ENCODE measurements around the gene HCFC1. TPM values are rescaled to one million over a fixed set of nuclear protein-coding genes. Genes with fewer than 3 reads are reported as not detected.

HCFC1 gene
- total and polyA plus RNA-seq, 2 of the 8 experiments (the other 6 are each of a cell fraction or from before 2014, with no cell fraction given): 24.9 to 117 TPM

DNA sequence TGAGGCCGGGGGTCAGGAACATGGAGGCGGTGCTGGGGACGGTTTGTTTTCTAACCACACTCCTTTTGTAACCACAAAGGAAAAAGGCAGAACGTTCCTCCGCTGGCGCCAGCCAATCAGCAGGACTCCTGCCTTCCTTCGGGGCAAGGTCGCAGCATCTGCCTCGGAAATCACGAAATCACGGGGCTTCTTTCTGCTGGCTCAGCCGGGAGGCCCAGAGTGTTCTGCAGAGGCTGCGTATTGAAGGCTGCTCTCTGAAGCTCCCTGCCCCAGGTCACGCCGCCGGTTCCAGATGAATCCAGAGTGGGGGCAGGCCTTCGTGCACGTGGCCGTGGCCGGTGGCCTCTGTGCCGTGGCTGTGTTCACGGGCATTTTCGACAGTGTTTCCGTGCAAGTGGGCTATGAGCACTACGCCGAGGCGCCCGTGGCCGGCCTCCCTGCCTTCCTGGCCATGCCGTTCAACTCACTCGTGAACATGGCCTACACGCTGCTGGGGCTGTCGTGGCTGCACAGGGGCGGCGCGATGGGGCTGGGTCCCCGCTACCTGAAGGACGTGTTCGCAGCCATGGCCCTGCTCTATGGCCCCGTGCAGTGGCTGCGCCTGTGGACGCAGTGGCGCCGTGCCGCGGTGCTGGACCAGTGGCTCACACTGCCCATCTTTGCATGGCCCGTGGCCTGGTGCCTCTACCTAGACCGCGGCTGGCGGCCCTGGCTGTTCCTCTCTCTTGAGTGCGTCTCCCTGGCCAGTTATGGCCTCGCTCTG lies 10.3 kb upstream of the HCFC1 start:
- H3K36me3 ChIP-seq (ENCODE audit: control insufficient read depth in 2 of 4, insufficient read depth in 4 of 4, low read length in 3 of 4): no peaks in the 10 kb centered on the region
- no peak overlapping the region for H3K4me2 ChIP-seq (ENCODE audit: insufficient read depth in 1 of 2, low read depth in 2 of 2, low read length in 2 of 2)
- no peaks in the 10 kb centered on the region for H3K79me2 ChIP-seq (ENCODE audit: control insufficient read depth in 1 of 2, insufficient read depth in 2 of 2, low read length in 2 of 2)
- H3K23ac ChIP-seq (ENCODE audit: insufficient read length): no peak overlapping the region
- H3K14ac ChIP-seq (ENCODE audit: insufficient read length): no peak overlapping the region
- H4K8ac ChIP-seq (ENCODE audit: extremely low read depth, insufficient read depth, low read length): no peak overlapping the region; the same call in 1 of the 2 replicates
- H3K9ac ChIP-seq (replicated peaks in 1 of 4; ENCODE audit: extremely low read depth in 1 of 4, low read depth in 3 of 4, low read length in 3 of 4): no peak overlapping the region
- no peak for FAIRE-seq
- no peak for DNase-seq (ENCODE audit: low read depth in 1 of 2, low spot score in 2 of 2)
- H2BK15ac ChIP-seq (ENCODE audit: low read length): no peak overlapping the region
- 97% methylated on average over 15 of the region's 52 CpGs; no CpG with 5 or more reads in 1 of the 2 experiments for WGBS, 2 experiments (ENCODE audit: extremely low coverage in 1 of 2, insufficient coverage in 1 of 2, insufficient read length in 1 of 2, insufficient replicate concordance in 2 of 2, low coverage in 1 of 2, low lambda C conversion rate in 2 of 2, missing lambda C conversion rate in 1 of 2)
- CTCF ChIA-PET (ENCODE audit: partially characterized antibody): interaction anchor here (0.9 to 1.6 kb wide), 3 partner anchors 30 to 37 kb away, joined by 3 read pairs; no protein-coding TSS in a partner anchor
- H4K91ac ChIP-seq (replicated peaks; ENCODE audit: insufficient read length, low read length): no peak overlapping the region
- H3K23me2 ChIP-seq (ENCODE audit: low read depth, low read length): no peaks in the 10 kb centered on the region
- no peak overlapping the region for H2BK120ac ChIP-seq (replicated peaks; ENCODE audit: low read depth, low read length)
- TF ChIP-seq EGR1 (IDR thresholded peaks at IDR 0.05; ENCODE audit: borderline replicate concordance, low read depth, low read length): peak; percentile 31; the same call in 1 of the 2 replicates
- no peak for TF ChIP-seq BRCA1 (IDR thresholded peaks at IDR 0.05; ENCODE audit: low read depth, low read length)
- H3K27ac ChIP-seq (ENCODE audit: low read depth, low read length): no peak overlapping the region
- no peak overlapping the region for H3K18ac ChIP-seq (ENCODE audit: extremely low read depth, low read length)
- no peak overlapping the region for H2AFZ ChIP-seq (ENCODE audit: low read length)
- no peak overlapping the region for H3K4ac ChIP-seq (replicated peaks; ENCODE audit: insufficient read length, low read depth, low read length)
- no peak overlapping the region for H2BK12ac ChIP-seq (ENCODE audit: low read depth, low read length)
- no peaks in the 10 kb centered on the region for H3K79me1 ChIP-seq (ENCODE audit: low read depth, low read length)
- H4K20me1 ChIP-seq (replicated peaks in 1 of 2; ENCODE audit: control insufficient read depth in 1 of 2, insufficient read depth in 2 of 2, low read length in 2 of 2): no peaks in the 10 kb centered on the region
- POLR2A ChIA-PET (ENCODE audit: partially characterized antibody): interaction anchor here (0.9 to 3.2 kb wide), 3 partner anchors 11 to 785 kb away, joined by 3 to 10 read pairs (median 5); partner anchors contain the start of gene HCFC1
- no peak overlapping the region for H2BK5ac ChIP-seq (ENCODE audit: low read depth, low read length)
- no peak overlapping the region for H3K56ac ChIP-seq (replicated peaks; ENCODE audit: insufficient read length, low read depth, low read length)
- H4K5ac ChIP-seq (ENCODE audit: insufficient read length, low read depth, low read length): no peak overlapping the region
- H2BK20ac ChIP-seq (ENCODE audit: low read length): no peak overlapping the region
- H3K4me1 ChIP-seq (replicated peaks in 1 of 4; ENCODE audit: control insufficient read depth in 3 of 4, insufficient read depth in 4 of 4, low read length in 3 of 4): peaks cover 0 to 4% (median 0%) of the 10 kb centered on the region in 4 experiments; a peak in 1 of 7 replicates
- H2AK5ac ChIP-seq (ENCODE audit: low read depth, low read length): no peak overlapping the region
- no peaks in the 10 kb centered on the region for H3K27me3 ChIP-seq (replicated peaks in 1 of 4; ENCODE audit: control insufficient read depth in 3 of 4, extremely low read depth in 1 of 4, insufficient read depth in 3 of 4, low read length in 3 of 4)
- no peak overlapping the region for H3K4me3 ChIP-seq (ENCODE audit: extremely low read depth in 1 of 4, insufficient read depth in 2 of 4, low read depth in 3 of 4, low read length in 4 of 4)
- no peaks in the 10 kb centered on the region for H3K9me3 ChIP-seq (ENCODE audit: insufficient read depth in 2 of 2, low read depth in 1 of 2, low read length in 1 of 2)
